Effector CD8-positive, alpha-beta T cell (primary cell): ENCODE results near the gene TUBGCP6.
A peak's percentile ranks its signal among the peaks of the same experiment; 100 is the strongest.

ENCODE experiments used
- DNase-seq: peaks from one replicate; lab custom pipeline; 2025; lab: John Stamatoyannopoulos, UW

TUBGCP6 gene

DNA sequence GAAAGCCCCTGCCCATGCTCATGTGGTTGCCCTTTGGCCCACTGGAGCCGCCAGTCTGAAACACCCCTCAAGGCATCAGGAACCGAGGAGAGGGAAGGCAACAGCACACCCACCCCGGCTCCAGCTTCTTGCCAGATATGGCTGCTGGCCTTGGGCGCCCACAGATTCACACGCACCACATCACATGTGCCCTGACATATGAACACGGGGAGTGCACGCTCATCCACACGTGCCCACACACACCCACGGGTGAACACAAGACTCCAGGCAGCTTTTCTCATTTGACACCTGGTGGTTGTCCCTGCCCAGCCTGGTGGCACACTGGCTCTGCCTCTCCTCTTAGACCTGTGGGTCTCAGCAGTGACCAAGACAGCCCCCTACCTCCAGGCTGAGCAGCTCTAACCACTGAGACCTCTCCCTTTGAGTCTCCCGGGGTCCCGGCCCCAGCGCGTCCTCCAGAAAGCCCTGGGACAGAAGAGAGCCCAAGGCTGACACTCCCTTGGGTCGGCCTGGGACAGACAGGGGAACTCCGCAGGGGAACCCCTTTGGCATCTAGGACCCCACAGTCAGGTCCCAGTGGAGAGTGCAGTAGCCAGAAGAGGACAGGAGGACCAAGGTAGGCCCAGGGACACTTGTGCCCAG, 19.4 kb upstream of the TUBGCP6 start:
- no peak for DNase-seq

DNA sequence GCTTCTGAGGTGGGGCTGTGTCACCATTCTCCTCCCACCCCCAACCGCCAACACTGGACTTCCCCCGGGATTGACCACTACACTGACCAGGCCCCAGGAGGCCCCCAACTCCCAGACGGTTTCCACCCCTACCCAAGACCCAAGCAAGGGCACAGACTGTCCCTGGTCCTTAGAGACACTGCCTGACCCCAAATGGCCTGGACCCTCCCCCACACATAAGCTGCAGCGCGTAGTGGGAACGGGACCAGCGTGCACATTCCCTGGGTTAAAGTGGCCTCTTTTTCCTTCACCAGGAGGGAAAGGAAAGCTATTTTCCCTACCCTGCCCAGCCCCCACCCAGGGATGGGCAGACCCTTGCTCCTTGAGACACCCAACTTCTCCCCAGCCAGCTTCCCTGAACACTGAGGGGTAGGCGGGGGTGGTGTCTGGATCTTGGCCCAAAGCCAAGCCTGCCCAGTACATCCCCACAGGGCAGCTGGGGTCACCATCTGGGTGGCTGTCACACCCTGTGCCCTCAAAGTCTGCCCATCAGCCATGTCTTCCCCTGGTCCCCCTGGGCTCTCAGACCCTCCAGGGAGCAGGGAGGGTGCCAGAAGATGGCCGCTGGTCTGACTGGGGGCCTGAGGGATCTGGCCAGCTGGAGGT, 18.3 kb upstream of the TUBGCP6 start:
- no peak for DNase-seq

DNA sequence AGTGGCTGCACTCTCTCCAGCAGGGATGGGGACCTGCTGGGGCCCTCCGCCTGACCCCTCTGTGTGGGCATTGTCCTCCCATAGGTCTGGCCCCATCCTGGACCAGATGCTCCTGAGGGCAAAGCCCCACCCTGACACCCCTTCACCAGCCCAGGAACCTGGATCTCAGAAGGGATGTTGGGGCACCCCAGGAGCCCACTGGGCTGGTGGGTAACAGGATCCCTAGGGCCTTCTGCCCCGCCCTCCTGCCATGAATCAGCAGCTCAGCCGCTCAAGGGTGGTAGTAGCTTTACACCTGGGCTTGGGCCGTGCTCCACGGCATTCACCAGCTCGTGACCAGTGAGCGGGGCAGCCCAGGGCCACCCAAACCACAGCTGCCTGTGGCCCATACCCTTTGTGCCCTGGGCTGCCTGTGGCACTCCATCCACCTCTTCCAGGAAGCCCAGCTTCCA, 17.7 kb upstream of the TUBGCP6 start:
- no peak for DNase-seq

DNA sequence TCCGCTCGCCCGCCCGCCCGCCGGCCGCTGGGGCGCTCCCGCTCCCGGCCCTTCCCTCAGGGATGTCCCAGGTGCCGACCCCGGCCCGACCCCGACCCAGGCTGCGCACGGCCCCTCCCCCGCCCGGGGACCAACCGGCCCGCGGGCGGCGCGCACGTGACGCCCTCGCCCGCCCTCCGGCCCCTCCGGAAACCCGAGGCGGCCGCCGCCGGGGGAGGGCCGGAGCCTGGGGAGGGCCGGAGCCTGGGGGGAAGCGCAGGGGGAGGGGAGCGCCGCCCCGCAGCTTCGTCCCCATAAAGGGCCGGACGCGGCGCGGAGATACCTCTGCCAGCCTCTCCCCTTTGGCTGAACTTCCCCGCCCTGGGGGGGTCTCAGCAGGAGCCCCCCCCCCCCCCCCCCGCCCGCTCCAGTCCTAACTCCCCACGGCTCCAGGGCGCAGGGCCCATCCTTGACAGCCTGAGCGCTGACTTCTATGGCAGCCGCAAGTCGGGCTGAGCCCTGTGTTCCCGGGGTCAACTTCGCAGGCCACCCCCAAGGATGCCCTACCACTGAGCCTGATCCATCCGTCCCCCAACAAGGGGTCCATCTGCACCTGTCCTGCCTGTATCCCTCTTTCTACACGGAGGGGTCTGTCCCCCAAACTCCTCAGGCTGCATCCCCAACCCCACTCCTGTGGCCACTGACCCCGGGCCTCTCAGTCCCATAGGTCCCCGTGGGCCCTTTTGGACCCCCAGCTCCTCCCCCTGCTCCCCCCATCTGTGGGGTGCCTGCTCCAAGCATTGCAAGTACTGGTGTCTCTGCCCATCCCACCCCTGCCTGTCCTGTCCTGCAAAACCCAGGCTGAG, 17.0 kb upstream of the TUBGCP6 start, which contains the start of gene MAPK12:
MAPK12 (minus strand) TSS at position 69 of the 845 bp plus-strand sequence. CDS start 174 bp downstream, outside the sequence.
- DNase-seq, result no peak

DNA sequence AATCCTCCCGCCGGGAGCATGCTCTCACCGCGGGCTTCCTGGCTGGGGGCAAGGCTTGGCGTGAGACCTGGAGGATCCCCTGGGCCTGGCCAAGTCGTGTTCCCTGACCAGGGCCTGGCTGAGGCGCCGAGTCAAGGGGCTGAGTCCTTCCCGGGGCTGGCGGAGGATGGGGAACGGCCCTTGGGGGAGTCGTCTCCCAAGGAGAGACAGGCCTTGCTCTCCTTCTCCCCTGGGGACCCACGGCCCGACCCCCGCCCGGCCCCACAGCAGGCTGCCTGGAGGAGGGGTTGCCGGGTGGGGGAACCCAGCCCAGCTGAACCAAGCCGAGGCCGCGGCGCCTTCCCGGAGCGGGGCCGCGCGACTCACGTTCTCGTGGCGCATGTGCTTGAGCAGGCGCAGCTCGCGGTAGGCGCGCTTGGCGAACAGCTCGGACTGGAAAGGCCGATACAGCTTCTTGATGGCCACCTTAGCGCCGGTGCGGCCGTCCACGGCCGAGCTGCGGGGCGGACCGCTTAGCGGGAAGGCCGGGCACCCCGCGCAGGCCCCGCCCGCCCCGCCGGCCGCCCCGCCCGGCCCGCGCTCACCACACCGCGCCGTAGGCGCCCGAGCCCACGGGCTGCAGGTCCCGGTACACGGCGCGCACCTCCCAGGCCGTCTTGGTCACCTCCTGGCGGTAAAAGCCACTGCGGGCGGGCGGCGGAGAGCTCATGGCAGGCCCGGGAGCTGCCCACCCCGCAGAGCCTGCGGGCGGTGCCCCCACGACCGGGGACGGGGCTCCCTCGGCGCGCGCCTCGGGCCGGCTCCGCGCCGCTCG, 16.2 kb upstream of the TUBGCP6 start:
- DNase-seq, result no peak

DNA sequence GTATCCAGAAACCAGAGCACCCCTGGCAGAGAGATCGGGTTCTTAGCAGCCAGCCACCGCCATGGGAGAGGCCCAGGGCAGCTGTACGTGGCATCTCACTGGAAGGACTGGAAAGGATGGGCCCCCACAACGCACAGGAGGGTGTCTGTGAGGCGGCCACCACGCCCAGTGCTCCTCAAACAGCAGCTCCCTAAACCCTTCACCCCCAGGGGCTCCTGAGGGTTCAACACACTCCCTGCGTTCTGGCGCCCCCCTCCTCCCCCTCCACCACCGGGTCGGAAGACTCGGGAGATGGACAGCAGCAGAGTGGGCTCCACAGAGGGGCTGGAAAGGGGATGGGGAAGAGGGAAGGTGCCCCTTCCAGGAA, 15.6 kb upstream of the TUBGCP6 start:
- no peak for DNase-seq

DNA sequence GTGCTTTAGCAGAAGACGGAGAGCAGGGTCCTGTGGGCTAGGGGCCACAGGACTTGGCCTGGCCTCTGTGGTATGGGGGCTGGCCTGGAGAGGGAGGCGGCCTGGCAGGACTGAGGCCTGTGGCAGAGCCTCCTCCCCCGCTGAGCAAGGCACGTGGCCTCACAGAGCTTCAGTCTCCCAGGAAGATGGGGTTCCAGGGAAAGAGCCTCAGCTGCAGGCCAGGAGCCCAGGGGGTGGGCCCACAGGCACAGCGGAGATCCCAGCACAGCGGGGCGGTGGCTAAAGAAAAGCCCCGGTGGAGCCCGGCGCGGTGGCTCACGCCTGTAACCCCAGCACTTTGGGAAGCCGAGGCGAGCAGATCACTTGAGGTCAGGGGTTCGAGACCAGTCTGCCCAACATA, 14.5 kb upstream of the TUBGCP6 start:
- no peak for DNase-seq

DNA sequence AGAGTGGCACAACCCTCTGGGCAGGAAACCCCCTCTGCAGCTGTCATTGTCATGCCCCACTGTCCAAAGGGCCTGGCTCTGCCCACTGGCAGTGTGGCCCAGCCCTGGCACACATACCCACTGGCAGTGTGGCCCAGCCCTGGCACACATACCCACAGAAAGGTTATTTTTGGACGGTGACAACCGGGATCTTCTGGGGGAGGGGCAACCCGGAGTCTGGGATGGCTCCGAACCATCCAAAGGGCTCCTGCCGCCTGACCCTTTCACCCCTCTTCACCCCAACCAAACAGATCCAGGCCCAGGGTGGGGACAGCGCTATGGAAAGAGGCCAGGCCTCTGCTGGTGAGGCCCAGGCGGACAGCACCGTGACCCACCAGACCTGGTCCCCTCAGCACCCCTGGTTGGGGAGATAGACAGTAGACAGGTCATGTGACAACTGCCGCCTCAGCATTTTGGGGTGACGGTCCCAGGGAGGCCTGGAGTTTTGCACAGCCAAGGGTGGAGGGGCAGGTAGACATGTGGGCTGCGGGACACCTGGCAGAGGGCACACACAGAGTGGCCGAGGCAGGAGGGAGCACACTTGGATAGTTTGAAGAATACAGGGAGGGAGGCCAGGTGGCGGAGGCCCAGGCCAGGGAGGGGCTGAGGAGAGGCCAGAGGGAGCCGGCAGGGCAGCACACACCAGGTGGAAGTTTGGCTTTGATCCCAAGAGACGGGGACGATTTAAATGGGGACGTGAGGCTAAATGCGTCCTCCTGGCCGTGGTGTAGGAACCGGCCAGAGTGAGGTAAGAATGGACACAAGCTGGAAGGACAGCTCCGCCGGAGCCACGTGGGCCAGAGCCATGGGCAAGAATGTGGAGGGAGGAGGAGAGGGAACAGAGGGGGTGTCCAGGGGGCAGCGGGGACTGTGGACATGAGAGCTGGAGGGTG, 13.8 kb upstream of the TUBGCP6 start:
- no peak for DNase-seq

DNA sequence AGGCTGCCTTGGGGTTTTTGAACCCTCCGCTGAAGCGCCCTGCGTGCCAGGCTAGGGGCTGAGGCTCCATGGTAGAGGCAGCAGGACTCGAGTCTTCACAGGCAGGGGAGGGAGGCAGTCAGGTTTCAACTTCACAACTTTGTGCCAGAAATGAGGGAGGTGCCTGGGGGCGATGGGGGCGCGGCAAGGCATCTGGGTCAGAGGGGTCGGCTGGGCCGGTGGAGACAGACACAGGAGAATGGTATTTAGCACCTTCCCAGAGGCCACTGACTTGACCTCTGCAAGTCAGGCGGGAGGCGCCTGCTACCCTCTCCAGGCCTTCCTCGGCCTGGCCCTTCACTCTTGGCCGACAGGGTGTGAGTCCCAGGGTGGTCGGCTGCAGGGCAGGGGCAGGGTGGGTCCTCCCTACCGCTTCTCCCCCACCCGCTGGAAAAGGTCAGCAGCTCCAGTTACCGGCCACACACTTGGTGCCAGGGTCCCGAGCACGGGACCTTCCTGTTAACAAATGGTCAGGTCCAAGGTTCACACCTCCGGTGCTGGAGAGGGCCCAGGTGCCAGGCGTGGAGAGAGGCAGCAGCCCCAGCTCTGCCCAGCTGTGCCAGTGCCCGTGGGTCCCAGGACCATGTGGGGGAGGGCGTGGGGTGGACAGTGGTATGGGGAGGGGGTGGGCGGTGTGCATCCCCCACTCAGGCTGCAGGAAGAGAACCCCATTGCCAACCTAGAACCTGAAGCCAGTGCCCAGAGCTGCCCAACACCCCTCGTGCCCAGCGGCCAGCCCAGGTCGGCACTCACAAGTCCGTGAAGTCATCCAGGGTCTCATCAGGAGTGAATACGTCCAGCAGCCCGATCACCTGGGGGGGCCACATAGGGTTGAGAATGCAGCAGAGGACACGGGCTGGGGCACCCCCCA, 12.9 kb upstream of the TUBGCP6 start:
- DNase-seq, result no peak

DNA sequence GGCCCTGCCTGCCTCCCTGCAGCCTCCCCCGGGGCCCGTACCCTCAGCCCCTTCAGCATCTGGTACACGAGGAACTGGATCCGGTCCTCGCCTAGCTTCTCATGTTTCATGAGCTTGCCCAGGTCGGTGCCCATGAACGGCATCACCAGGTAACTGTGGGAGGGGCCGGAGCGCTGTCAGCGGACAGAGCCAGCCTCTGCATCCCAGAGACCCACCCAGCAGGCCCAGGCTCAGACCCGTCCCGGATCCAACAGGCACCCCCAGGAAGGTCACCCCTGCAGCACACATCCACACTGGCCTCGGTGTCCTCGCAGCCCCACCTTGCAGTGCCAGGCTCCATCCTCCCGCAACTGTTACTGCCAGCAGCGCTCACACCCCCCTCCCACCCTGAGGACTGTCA, 12.2 kb upstream of the TUBGCP6 start:
- DNase-seq, result no peak

DNA sequence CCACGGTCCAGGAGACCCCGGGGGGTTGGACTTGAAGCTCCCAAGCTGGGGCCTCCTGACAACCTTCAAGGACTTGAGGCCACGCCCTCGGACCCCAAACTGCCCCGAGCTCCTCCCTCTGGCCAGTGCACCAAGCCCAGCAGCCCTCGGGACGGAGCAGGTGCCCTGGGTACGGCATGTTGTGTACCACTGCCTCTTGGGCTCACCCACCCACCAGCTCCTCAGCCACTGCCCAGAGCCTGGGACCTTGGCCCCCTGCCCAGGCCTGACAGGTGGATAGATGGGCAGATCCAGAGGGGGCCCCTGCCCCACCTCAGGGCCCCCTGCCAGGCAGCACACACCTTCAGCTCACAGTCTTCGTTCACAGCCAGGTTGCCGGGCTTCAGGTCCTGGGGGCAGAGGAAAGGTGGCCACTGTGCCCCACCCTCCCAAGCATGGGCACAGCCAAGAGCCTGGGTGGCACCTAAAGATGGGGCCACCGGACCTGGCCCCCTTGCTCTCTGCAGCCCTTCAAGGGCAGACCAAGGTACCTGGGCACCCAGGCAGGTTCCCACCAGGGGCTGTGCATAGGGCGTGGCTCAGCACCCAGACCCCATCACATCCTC, 11.5 kb upstream of the TUBGCP6 start:
- DNase-seq, result no peak

DNA sequence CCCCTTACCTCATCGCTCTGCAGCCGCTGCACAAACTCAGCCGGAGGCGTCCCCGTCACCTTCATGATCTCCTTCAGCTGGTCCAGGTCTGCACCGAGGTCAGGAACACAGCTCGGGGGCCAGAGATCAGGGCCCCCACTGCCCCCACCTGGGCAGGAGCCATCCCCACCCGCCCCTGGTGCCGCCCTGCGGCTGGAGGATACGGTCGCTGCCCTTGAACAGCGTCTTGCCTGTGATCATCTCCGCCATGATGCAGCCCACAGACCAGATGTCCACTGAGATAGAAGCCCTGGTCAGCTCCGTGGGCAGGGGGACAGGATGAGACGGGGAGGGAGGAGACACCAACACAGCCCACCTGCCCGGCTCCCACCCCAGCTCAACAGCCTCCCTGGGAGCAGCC, 10.8 kb upstream of the TUBGCP6 start:
- DNase-seq, result no peak

DNA sequence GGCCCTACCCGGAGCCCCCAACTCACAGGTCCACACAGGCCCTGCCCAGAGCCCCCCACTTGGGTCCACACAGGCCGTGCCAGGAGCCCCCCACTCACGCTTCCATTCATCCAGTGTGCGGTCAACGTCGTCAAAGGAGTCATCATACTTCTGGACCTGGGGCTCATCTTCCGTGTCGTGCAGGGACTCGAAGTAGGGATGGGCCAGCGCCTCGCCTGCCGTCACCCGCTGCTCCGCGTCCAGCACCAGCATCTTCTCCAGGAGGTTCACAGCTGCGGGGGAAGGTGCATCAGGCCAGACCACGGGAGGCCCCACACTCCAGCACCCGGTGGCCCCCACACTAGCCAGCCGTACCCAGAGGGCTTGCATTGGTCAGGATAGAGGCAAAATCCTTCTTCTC, 10.3 kb upstream of the TUBGCP6 start:
- DNase-seq, result no peak

DNA sequence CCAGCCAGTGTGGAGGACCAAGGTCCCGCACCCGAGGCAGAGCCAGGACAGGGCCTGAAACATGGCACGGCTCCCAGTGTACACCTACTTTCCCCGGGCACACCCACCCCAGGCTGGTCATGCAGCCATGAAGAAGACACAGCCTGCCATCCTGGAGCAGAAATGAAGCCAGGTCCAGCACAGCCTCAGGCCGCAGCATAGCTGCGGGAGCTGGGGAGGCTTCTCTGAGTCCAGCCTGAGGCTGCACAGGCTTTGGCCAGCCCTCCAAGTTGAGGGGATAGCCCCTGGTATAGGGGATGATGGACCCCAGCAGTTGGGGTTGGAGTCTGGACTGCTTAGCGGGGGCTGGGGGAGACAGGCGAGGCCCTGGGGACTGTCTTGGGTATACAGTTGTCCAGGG, 9.1 kb upstream of the TUBGCP6 start:
- no peak for DNase-seq

DNA sequence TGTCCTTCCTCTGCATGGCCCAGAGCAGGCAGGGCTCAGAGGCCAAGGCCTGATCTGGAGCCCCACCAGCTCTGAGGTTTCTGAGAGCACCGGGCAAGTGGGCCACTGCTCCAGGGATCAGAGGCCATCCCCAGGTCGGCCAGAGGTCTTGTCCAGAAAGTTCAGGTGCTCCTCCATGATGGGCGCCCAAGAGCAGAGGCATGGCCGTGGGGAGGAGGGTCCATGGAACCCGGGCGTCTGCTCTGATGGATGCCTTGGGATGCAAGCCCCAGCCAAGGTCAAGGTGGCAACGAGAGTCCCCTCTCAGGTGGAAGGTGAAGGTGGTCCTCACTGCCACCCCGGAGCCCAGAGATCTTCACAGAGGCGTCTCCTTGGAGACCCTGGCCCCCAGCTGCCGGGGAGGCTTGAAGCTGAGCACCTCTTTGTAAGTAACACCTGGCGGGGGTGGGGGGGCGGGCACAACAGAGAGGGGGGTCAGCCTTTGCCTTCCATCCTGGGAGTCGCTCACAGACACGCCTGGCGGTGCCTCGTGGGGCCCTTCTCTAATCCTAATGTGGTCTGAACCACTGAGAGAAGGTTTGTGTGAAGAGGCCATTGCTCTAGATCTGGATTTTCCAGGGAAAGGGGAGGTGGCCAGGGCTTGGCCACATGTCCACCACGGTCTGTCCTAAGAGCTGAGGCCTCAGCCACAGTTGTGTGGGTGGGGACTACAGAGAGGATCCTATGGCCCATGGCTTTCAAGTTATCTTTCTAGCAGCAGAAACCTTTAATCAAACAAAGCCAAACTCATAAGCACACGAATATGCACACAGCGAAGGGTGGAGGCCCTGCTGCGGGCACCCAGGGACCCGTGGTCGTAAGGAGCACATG, 8.5 kb upstream of the TUBGCP6 start:
- no peak for DNase-seq

DNA sequence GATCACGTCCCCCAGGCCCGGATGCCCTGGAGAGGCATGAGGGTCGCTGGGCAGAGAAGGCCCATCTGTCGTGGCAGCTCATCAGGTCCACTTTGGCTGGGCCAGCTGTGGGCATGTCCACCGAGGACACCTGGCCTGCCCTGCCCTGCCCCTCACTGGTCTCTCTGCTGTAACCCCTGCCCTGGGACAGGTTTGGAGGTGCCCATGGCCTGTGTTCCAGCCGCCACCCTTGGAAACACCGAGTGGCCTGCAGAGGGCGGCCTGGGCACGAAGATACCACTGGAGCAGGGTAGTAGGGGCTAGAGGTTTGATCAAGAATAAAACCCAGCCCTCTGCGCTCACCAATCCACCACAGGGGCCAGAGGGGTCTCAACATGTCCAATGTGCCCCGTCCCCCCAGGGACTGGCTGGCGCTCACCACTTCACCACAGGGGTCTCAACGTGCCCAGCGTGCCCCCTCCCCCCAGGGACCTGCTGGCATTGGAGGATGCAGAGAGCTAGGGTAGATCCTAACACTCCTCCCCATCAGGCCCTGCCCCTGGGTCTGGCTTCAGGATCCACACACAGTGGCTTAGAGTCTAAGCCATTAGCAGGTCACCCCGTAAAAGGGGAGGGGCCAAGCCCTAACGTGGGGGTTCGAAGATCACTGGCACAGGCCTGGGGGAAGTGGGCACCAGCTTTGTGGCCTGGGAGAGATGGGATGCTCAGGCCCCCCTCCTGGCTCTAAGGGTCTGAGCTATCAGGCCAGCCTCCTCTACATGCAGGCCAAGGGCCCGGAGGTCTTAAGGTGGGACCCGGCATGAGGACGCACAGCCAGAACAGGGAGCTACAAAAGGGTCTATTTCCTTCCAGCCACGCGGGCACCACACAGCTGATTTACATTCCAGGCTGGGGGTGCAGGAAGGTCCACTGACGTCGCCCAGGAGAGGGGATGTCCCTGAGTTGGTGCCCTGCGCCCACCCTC, 7.5 kb upstream of the TUBGCP6 start:
- DNase-seq, result peak; percentile 48

DNA sequence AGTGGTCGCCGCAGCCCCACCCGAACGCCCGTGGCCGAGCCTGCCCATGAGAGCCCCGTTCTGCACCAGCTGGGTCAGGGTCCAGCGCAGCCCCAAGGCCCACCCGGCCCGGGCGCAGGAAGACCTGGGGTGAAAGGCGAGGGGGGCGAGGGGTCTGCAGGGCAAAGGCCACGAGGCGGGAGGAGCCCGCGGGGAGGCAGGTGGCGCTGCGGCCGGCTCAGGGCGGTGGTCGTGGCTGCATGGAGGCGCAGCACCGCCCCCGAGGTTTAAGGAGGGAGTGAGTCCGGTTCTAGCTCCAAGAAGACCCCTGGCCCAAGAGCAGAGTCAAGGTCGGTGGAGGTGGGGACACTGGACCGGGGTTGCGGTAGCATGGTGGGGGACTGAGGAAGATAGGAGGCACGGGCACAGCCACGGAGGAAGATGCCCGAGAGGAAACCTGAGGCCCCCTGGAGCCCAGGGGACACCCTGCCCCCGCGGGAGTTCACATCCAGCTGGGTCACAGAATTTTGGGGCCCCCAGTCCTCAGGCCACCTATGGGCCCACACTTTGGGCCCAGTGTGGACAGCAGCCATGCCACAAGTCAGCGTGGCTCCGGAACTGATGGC, 6.8 kb upstream of the TUBGCP6 start:
- no peak for DNase-seq
